CD4-positive, alpha-beta T cell (primary cell): ENCODE measurements around the gene ZBTB17. TPM values are rescaled to one million over a fixed set of nuclear protein-coding genes. Genes with fewer than 3 reads are reported as not detected.
A peak's percentile ranks its signal among the peaks of the same experiment; 100 is the strongest.

ENCODE experiments used
- ATAC-seq: fragments of 200-7000 bp; cut with Tn5 transposase; one replicate; pipeline ENCODE4 v1.10.0; 2022; ENCODE audit warnings: mild to moderate bottlenecking; ENCODE audit not compliant: poor library complexity
- CTCF ChIA-PET: fragments of 350-600 bp; sonication (Branson Sonifier 250); formaldehyde crosslinking; loops from one replicate; lab custom pipeline; 2021; ENCODE audit warnings: antibody characterized with exemption, inconsistent platforms; lab: Charles Lee
- POLR2A ChIA-PET: fragments of 350-600 bp; sonication (Branson Sonifier 250); formaldehyde crosslinking; loops from one replicate; lab custom pipeline; 2021; ENCODE audit warnings: antibody characterized with exemption, inconsistent platforms; lab: Charles Lee
- DNase-seq, 14 experiments: peaks; one replicate each; pipeline ENCODE4 v3.0.0-alpha.2; 2013 to 2020; ENCODE audit warnings: mixed read lengths in 2 of 14
- H3K27ac ChIP-seq, 2 donors: one replicate each; pipeline versions ENCODE4 v1.5.1 to v1.7.0; 2013; ENCODE audit warnings: low read length in 2 of 2, low read depth in 1 of 2, mild to moderate bottlenecking in 1 of 2
- H3K27me3 ChIP-seq, 2 experiments: 1 replicate in 1 of 2; 2 replicates in 1 of 2; pipeline versions ENCODE4 v1.6.1 to v1.7.0; 2013; ENCODE audit warnings: low read length in 2 of 2, control low read depth in 1 of 2, mild to moderate bottlenecking in 1 of 2, moderate library complexity in 1 of 2; ENCODE audit not compliant: insufficient read depth in 2 of 2, control insufficient read depth in 1 of 2
- H3K36me3 ChIP-seq: one replicate; pipeline ENCODE4 v1.6.1; 2013; ENCODE audit warnings: low read length, control low read depth; ENCODE audit not compliant: insufficient read depth
- H3K4me1 ChIP-seq: one replicate; pipeline ENCODE4 v1.6.1; 2013; ENCODE audit warnings: low read length, control low read depth; ENCODE audit not compliant: insufficient read depth
- H3K4me3 ChIP-seq: one replicate; pipeline ENCODE4 v1.5.1; 2013; ENCODE audit warnings: mild to moderate bottlenecking, low read length, moderate library complexity
- H3K9me3 ChIP-seq, 2 experiments: 1 replicate in 1 of 2; 2 replicates in 1 of 2; pipeline versions ENCODE4 v1.6.1 to v1.7.0; 2013; ENCODE audit warnings: low read length in 2 of 2, mild to moderate bottlenecking in 2 of 2, control low read depth in 1 of 2, moderate library complexity in 1 of 2; ENCODE audit not compliant: control insufficient read depth in 1 of 2, insufficient read depth in 1 of 2
- H3K27ac Mint-ChIP-seq: one replicate; pipeline ENCODE4 v1.8.0; 2020; ENCODE audit warnings: mixed read lengths
- H3K27me3 Mint-ChIP-seq: one replicate; pipeline ENCODE4 v1.8.0; 2021; ENCODE audit warnings: mixed read lengths
- H3K36me3 Mint-ChIP-seq: one replicate; pipeline ENCODE4 v1.8.0; 2021; ENCODE audit warnings: low read depth, mixed read lengths
- H3K4me1 Mint-ChIP-seq: one replicate; pipeline ENCODE4 v1.8.0; 2021; ENCODE audit warnings: low read depth, mixed read lengths
- H3K4me3 Mint-ChIP-seq: one replicate; pipeline ENCODE4 v1.8.0; 2020; ENCODE audit warnings: mild to moderate bottlenecking, mixed read lengths
- H3K9me3 Mint-ChIP-seq: one replicate; pipeline ENCODE4 v1.8.0; 2020; ENCODE audit warnings: mixed read lengths
- intact Hi-C, 2 experiments: fragments of 100-400 bp; cut with DNase I in 1 of 2; cut with micrococcal nuclease in 1 of 2; formaldehyde crosslinking; loops; one replicate each; pipeline versions ENCODE4 v1.15.1 to v1.9.0; 2023 to 2025; cut with DNase I, micrococcal nuclease
- total RNA-seq, 174 experiments: library from RNA in 2 of 174; stranded (reverse) in 2 of 174; gene quantifications; one replicate each; pipeline ENCODE4 v1.2.3 and lab custom pipeline; 2021 to 2026
- TF ChIP-seq, protein P1 (sequence below): fragments of 200-600 bp; IDR thresholded peaks from one replicate; pipeline ENCODE4 v1.8.0; 2022; ENCODE audit warnings: antibody characterized with exemption, mild to moderate bottlenecking

The ZBTB17 gene
- total RNA-seq, 2 experiments from 2014 or later: 70.2 to 78.1 TPM

- H3K9me3 ChIP-seq: no peaks in the 10 kb centered on the region
- H3K36me3 Mint-ChIP-seq: no peaks in the 10 kb centered on the region
- H3K4me3 Mint-ChIP-seq: no peak overlapping the region
- H3K27me3 ChIP-seq: no peaks in the 10 kb centered on the region
- no peak overlapping the region for H3K27ac Mint-ChIP-seq
- no peaks in the 10 kb centered on the region for H3K27me3 Mint-ChIP-seq
- no peak overlapping the region for H3K27ac ChIP-seq
- no peaks in the 10 kb centered on the region for H3K4me1 Mint-ChIP-seq
- H3K36me3 ChIP-seq: no peaks in the 10 kb centered on the region
- ATAC-seq: no peak
- H3K4me1 ChIP-seq: no peaks in the 10 kb centered on the region
- TF ChIP-seq, protein P1, sequence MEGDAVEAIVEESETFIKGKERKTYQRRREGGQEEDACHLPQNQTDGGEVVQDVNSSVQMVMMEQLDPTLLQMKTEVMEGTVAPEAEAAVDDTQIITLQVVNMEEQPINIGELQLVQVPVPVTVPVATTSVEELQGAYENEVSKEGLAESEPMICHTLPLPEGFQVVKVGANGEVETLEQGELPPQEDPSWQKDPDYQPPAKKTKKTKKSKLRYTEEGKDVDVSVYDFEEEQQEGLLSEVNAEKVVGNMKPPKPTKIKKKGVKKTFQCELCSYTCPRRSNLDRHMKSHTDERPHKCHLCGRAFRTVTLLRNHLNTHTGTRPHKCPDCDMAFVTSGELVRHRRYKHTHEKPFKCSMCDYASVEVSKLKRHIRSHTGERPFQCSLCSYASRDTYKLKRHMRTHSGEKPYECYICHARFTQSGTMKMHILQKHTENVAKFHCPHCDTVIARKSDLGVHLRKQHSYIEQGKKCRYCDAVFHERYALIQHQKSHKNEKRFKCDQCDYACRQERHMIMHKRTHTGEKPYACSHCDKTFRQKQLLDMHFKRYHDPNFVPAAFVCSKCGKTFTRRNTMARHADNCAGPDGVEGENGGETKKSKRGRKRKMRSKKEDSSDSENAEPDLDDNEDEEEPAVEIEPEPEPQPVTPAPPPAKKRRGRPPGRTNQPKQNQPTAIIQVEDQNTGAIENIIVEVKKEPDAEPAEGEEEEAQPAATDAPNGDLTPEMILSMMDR: no peak
- H3K9me3 Mint-ChIP-seq: no peaks in the 10 kb centered on the region
- ChIA-PET POLR2A (no interaction called here), CTCF (no interaction called here)
- intact Hi-C loops: loop anchor here in 1 of 2 experiments (10.0 kb wide), 1 partner anchor 195 kb away; no protein-coding TSS in a partner anchor
- no peak overlapping the region for H3K4me3 ChIP-seq
- DNase-seq: no peak
Observed at GRCh38 chr1:15989776-15990175, 13.9 kb upstream of the ZBTB17 start.

GRCh38 chr1:15988856-15989736 lies 13.2 kb upstream of the ZBTB17 start:
- no peaks in the 10 kb centered on the region for H3K36me3 Mint-ChIP-seq
- no peak overlapping the region for H3K27ac Mint-ChIP-seq
- TF ChIP-seq, protein P1: no peak
- Histone ChIP-seq H3K9me3 (no peaks in the 10 kb centered on the region), H3K4me1 (no peaks in the 10 kb centered on the region), H3K27me3 (no peaks in the 10 kb centered on the region), H3K27ac (no peak overlapping the region), H3K4me3 (no peak overlapping the region), H3K36me3 (no peaks in the 10 kb centered on the region)
- H3K27me3 Mint-ChIP-seq: no peaks in the 10 kb centered on the region
- no peaks in the 10 kb centered on the region for H3K9me3 Mint-ChIP-seq
- H3K4me1 Mint-ChIP-seq: no peaks in the 10 kb centered on the region
- H3K4me3 Mint-ChIP-seq: no peak overlapping the region
- ChIA-PET CTCF (no interaction called here), POLR2A (no interaction called here)
- no peak for ATAC-seq
- intact Hi-C loops: no loop called here
- no peak for DNase-seq

DNA sequence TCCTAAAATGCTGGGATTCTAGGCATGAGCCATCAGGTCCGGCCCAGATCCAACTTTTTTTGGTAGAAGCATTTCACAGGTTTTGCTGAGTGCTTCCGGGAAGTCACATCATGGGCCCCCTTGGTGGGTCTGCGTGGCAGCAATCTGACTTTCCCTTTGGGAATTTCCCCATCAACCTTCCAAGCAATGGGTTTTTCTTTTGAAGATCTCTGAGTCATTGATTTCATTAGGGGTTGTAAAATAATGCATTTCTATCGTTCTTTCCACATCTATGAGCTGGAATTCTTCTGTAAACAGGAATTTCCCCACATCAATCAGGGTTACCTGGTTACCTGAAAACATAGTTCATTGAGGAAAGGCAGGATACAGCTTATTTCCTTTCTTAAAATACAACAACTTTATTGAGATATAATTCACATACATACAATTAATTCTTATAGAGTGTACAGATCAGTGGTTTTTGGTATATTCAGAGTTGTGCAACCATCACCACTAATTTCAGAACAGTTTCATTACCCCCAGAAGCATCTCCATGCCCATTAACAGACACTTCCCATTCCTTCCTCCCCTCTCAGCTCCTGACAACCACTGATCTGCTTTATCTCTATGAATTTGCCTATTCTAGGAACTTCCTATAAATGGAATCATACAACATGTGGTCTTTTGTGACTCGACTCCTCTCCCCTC lies 9.9 kb upstream of the ZBTB17 start:
- H3K27ac Mint-ChIP-seq: no peak overlapping the region
- Histone ChIP-seq H3K4me1 (no peaks in the 10 kb centered on the region), H3K36me3 (no peaks in the 10 kb centered on the region), H3K27me3 (peaks cover 0 to 8% of the 10 kb centered on the region in 2 experiments), H3K9me3 (no peaks in the 10 kb centered on the region), H3K27ac (no peak overlapping the region), H3K4me3 (no peak overlapping the region)
- intact Hi-C loops: no loop called here
- DNase-seq: peak in 1 of 14 experiments; percentile 26
- peaks cover 10% of the 10 kb centered on the region for H3K27me3 Mint-ChIP-seq
- CTCF ChIA-PET: no interaction called here
- TF ChIP-seq, protein P1: no peak
- no peaks in the 10 kb centered on the region for H3K9me3 Mint-ChIP-seq
- no peaks in the 10 kb centered on the region for H3K4me1 Mint-ChIP-seq
- POLR2A ChIA-PET: no interaction called here
- ATAC-seq: no peak
- no peak overlapping the region for H3K4me3 Mint-ChIP-seq
- no peaks in the 10 kb centered on the region for H3K36me3 Mint-ChIP-seq
